SK-N-MC (cell line): ENCODE data around the gene PCCA.

ENCODE experiments used
- EZH2 ChIP-seq: fragments of 200-600 bp; sonication (generic); IDR thresholded peaks from one replicate; pipeline ENCODE4 v1.6.1; 2017; ENCODE audit warnings: antibody characterized with exemption
- FOXP2 ChIP-seq: optimal IDR thresholded peaks from 2 replicates; pipeline ENCODE3; 2011; ENCODE audit warnings: mild to moderate bottlenecking, moderate library complexity; ENCODE audit not compliant: insufficient read depth; ENCODE audit errors: extremely low read length, control extremely low read depth
- POLR2AphosphoS5 ChIP-seq: IDR thresholded peaks from 2 replicates; pipeline ENCODE4 v1.6.1; 2012; ENCODE audit warnings: mild to moderate bottlenecking, low read depth, low read length, borderline replicate concordance

DNA sequence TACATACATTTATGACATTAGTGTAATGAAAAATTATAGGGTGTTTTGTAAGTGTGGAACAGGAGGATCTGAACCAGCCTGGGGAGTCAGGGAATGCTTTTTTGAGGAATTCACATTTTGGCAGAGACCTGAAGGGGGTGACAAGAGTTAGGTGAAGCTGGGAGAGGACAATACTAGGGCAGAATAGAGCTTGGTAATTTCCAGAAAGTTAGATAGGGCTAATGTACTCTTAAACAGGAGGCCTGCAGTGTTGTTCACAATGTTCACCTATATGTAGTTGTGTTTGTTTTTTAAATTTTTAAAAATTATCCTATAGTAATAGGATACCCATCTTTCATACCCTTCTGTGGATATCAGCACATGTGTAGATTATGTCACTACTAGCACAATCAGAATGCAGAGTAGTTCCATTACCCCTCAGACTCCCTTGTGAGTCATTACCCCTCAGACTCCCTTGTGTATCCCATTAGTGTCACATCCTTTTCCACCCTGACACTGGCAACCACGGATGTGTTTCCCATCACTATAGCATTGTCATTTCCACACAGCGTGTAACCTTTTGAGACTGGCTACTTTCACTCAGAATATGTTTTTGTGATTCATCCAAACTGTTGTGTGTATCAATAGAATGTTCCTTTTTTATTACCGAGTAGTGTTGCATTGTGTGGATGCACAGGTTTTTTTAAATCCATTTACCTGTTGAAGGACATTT lies 43.1 kb downstream of the PCCA start:
- no peak for TF ChIP-seq FOXP2
- no peak for TF ChIP-seq EZH2
- no peak for TF ChIP-seq POLR2AphosphoS5
